Measurements from ENCODE around the gene CBLC. TPM values are rescaled to one million over a fixed set of nuclear protein-coding genes. Genes with fewer than 3 reads are reported as not detected.

The CBLC gene
- total and polyA plus RNA-seq, 10 of the 15 experiments (the other 5 are each of a cell fraction or from before 2014, with no cell fraction given): not detected

GRCh38 chr19:44737238-44738071 lies 40.2 kb upstream of the CBLC start (continued):
- TF ChIP-seq MAX (IDR thresholded peaks at IDR 0.05; ENCODE audit: low read depth, low read length): peak; percentile 48; the same call in 1 of the 2 replicates

DNA sequence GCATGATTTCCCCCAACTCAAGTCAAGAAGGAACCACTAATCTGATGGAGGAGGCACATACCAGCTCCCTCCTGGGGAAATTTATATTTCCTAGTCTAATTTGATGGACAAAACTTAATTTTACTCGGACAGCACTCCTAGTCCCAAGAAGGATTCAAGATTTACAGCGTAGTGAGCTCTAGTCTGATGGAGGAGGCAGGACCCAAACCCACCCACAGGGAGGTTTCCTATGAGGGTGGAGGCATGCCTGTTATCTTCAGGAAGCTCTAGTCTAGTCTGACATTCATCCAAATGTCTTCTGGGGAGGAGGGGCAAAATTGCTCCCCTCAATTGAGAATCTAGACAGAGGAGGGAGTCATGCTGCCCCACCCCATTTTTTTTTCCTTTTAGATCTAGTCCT lies 39.6 kb upstream of the CBLC start:
- FAIRE-seq (no peak), DNase-seq (ENCODE audit: low read depth, low spot score) (no peak), ATAC-seq (no peak)
- Histone ChIP-seq H3K4me3 (no peak overlapping the region), H3K27me3 (replicated peaks in 1 of 2; ENCODE audit: control insufficient read depth in 2 of 2, insufficient read depth in 2 of 2, low read length in 1 of 2) (no peaks in the 10 kb centered on the region), H3K79me2 (ENCODE audit: control insufficient read depth, insufficient read depth, low read length) (no peaks in the 10 kb centered on the region), H2AFZ (ENCODE audit: control insufficient read depth, low read depth, low read length) (no peak overlapping the region), H3K4me1 (ENCODE audit: control insufficient read depth, insufficient read depth, low read length) (peaks cover 35% of the 10 kb centered on the region), H3K36me3 (ENCODE audit: control insufficient read depth in 2 of 2, insufficient read depth in 2 of 2, low read length in 1 of 2) (no peaks in the 10 kb centered on the region), H3K9me3 (replicated peaks; ENCODE audit: control insufficient read depth, insufficient read depth, low read length) (no peaks in the 10 kb centered on the region), H4K20me1 (ENCODE audit: control insufficient read depth, insufficient read depth) (no peaks in the 10 kb centered on the region), H3K4me2 (ENCODE audit: control insufficient read depth, insufficient read depth) (peak overlapping the region; percentile 36; the same call in 1 of the 2 replicates), H3K27ac (ENCODE audit: control insufficient read depth, insufficient read depth) (peak overlapping the region; percentile 77), H3K9ac (ENCODE audit: control insufficient read depth, insufficient read depth, low read length) (peak overlapping the region; percentile 41; the same call in 1 of the 2 replicates)
- in situ Hi-C loops (cut with MboI) (no loop called here), intact Hi-C loops (cut with micrococcal nuclease; ENCODE audit: unreplicated experiment) (no loop called here)
- CTCF ChIA-PET: interaction anchor here (0.7 to 3.6 kb wide), 5 partner anchors 14 to 46 kb away, joined by 3 to 34 read pairs (median 6); no protein-coding TSS in a partner anchor
- no TSS peak for BruUV-seq (replicated peaks)
- SMC1A ChIA-PET (ENCODE audit: uncharacterized antibody, unreplicated experiment): interaction anchor here (1.1 to 2.5 kb wide), 5 partner anchors 10 to 33 kb away, joined by 5 to 36 read pairs (median 7); no protein-coding TSS in a partner anchor
- WGBS (ENCODE audit: insufficient coverage, insufficient replicate concordance, low lambda C conversion rate, missing lambda C conversion rate): 0% methylated on average over 2 of the region's 2 CpGs
- RAD21 ChIA-PET (ENCODE audit: unreplicated experiment): interaction anchor here (0.6 to 2.6 kb wide), 6 partner anchors 10 to 84 kb away, joined by 3 to 27 read pairs (median 4); no protein-coding TSS in a partner anchor
- POLR2A ChIA-PET: interaction anchor here (0.8 to 3.8 kb wide), 6 partner anchors 9 to 34 kb away, joined by 3 to 20 read pairs (median 7); partner anchors contain the start of gene BCL3
- no peak for TF ChIP-seq RFX5 (IDR thresholded peaks at IDR 0.05; ENCODE audit: low read depth, low read length)
- no peak for TF ChIP-seq ATF2 (IDR thresholded peaks at IDR 0.05; ENCODE audit: low read length)
- TF ChIP-seq GATAD2B (conservative IDR thresholded peaks at IDR 0.05; ENCODE audit: low read depth): no peak
- no peak for TF ChIP-seq RAD51 (IDR thresholded peaks at IDR 0.05)
- no peak for TF ChIP-seq NR2F1 (conservative IDR thresholded peaks at IDR 0.05)
- no peak for TF ChIP-seq SRF (IDR thresholded peaks at IDR 0.05; ENCODE audit: low read depth in 2 of 2, low read length in 2 of 2)
- TF ChIP-seq TCF12 (IDR thresholded peaks at IDR 0.05; ENCODE audit: low read depth, low read length): no peak
- no peak for TF ChIP-seq ZNF217 (IDR thresholded peaks at IDR 0.05)
- no peak for TF ChIP-seq CEBPB (IDR thresholded peaks at IDR 0.05; ENCODE audit: borderline replicate concordance in 1 of 2, low read depth in 2 of 2, low read length in 2 of 2)
- TF ChIP-seq GABPA (IDR thresholded peaks at IDR 0.05; ENCODE audit: low read depth): no peak
- no peak for TF ChIP-seq BRCA1 (IDR thresholded peaks at IDR 0.05; ENCODE audit: low read depth, low read length)
- TF ChIP-seq NBN (IDR thresholded peaks at IDR 0.05): no peak

Measured in GM12878 (cell line).